GM12878 (cell line): ENCODE measurements around the gene C16orf46. TPM values are rescaled to one million over a fixed set of nuclear protein-coding genes. Genes with fewer than 3 reads are reported as not detected.

ENCODE experiments used
- ATAC-seq: fragments of 200-7000 bp; cut with Tn5 transposase; 3 replicates; pipeline ENCODE4 v1.9.1; 2020; ENCODE audit warnings: mild to moderate bottlenecking, moderate library complexity
- BruUV-seq: library from RNA; stranded (reverse); fragments of 400-500 nt; replicated peaks from 2 replicates; lab custom pipeline; 2021; lab: Mats Ljungman, UMichigan
- CTCF ChIA-PET: fragments of 300-600 bp; sonication (Branson Sonifier 250); formaldehyde crosslinking; extraction: SDS; loops from one replicate; lab custom pipeline; 2021; ENCODE audit warnings: inconsistent platforms; lab: Yijun Ruan, JAX
- POLR2A ChIA-PET: fragments of 350-600 bp; formaldehyde crosslinking; extraction: SDS; loops from one replicate; lab custom pipeline; 2021; ENCODE audit warnings: inconsistent platforms; lab: Charles Lee
- RAD21 ChIA-PET: fragments of 300-600 bp; sonication (Branson Sonifier 250); formaldehyde crosslinking; loops from one replicate; lab custom pipeline; 2023; ENCODE audit warnings: antibody characterized with exemption; ENCODE audit not compliant: unreplicated experiment; lab: Charles Lee
- SMC1A ChIA-PET: fragments of 300-600 bp; sonication (Branson Sonifier 250); formaldehyde crosslinking; loops from one replicate; lab custom pipeline; 2023; ENCODE audit not compliant: unreplicated experiment, uncharacterized antibody; lab: Charles Lee
- DNase-seq: peaks from one replicate; pipeline ENCODE4 v3.0.0-alpha.2; 2011; ENCODE audit warnings: low read depth, low spot score
- FAIRE-seq: peaks from 3 replicates; lab custom pipeline; 2011; peaks lifted over from hg19 to GRCh38; lab: Jason Lieb, UNC
- H2AFZ ChIP-seq: 2 replicates; pipeline ENCODE4 v1.6.0; 2011; ENCODE audit warnings: low read depth, low read length, control low read depth; ENCODE audit not compliant: control insufficient read depth
- H3K27ac ChIP-seq: 2 replicates; pipeline ENCODE4 v1.5.1; 2011; ENCODE audit warnings: control low read depth; ENCODE audit not compliant: control insufficient read depth, insufficient read depth
- H3K27me3 ChIP-seq, 2 experiments: replicated peaks in 1 of 2; 2 replicates each; pipeline versions ENCODE4 v1.6.0 to v1.6.1; 2011; ENCODE audit warnings: low read length in 1 of 2; ENCODE audit not compliant: control insufficient read depth in 2 of 2, insufficient read depth in 2 of 2
- H3K36me3 ChIP-seq, 2 experiments: 2 replicates each; pipeline ENCODE4 v1.5.1; 2011; ENCODE audit warnings: low read length in 1 of 2; ENCODE audit not compliant: control insufficient read depth in 2 of 2, insufficient read depth in 2 of 2
- H3K4me1 ChIP-seq: 2 replicates; pipeline ENCODE4 v1.6.1; 2011; ENCODE audit warnings: mild to moderate bottlenecking, low read length, moderate library complexity, mixed read lengths; ENCODE audit not compliant: control insufficient read depth, insufficient read depth
- H3K4me2 ChIP-seq: 2 replicates; pipeline ENCODE4 v1.6.0; 2011; ENCODE audit warnings: control low read depth; ENCODE audit not compliant: control insufficient read depth, insufficient read depth
- H3K4me3 ChIP-seq: fragments of 200-600 bp; sonication (generic); 2 replicates; pipeline ENCODE4 v1.5.1; 2016
- H3K79me2 ChIP-seq: 2 replicates; pipeline ENCODE4 v1.6.0; 2011; ENCODE audit warnings: low read length; ENCODE audit not compliant: control insufficient read depth, insufficient read depth
- H3K9ac ChIP-seq: 2 replicates; pipeline ENCODE4 v1.8.0; 2011; ENCODE audit warnings: low read length, control low read depth, mixed read lengths; ENCODE audit not compliant: control insufficient read depth, insufficient read depth
- H3K9me3 ChIP-seq: replicated peaks from 3 replicates; pipeline ENCODE4 v1.5.1; 2011; ENCODE audit warnings: mild to moderate bottlenecking, low read length; ENCODE audit not compliant: control insufficient read depth, insufficient read depth
- H4K20me1 ChIP-seq: 2 replicates; pipeline ENCODE4 v1.6.0; 2011; ENCODE audit not compliant: control insufficient read depth, insufficient read depth
- BCL3 ChIP-seq: IDR thresholded peaks from 2 replicates; pipeline ENCODE4 v1.6.1; 2011; ENCODE audit warnings: borderline replicate concordance, low read depth, mild to moderate bottlenecking, moderate library complexity, low read length; ENCODE audit not compliant: insufficient read depth, poor library complexity, severe bottlenecking
- NFYA ChIP-seq: IDR thresholded peaks from 2 replicates; pipeline ENCODE4 v1.6.1; 2011; ENCODE audit warnings: low read depth, mild to moderate bottlenecking, low read length, improper control_type of control experiment, borderline replicate concordance
- PRDM15 ChIP-seq: fragments of 450-650 bp; formaldehyde crosslinking; IDR thresholded peaks from 2 replicates; pipeline ENCODE4 v1.4.0; 2020; ENCODE audit warnings: mild to moderate bottlenecking, moderate library complexity
- SMC3 ChIP-seq: IDR thresholded peaks from 2 replicates; pipeline ENCODE4 v1.6.1; 2011; ENCODE audit warnings: low read length, improper control_type of control experiment, borderline replicate concordance
- SRF ChIP-seq, 2 experiments: IDR thresholded peaks; 2 replicates each; pipeline ENCODE4 v1.6.1; 2011; ENCODE audit warnings: low read depth in 2 of 2, low read length in 2 of 2, mild to moderate bottlenecking in 1 of 2, moderate library complexity in 1 of 2
- TAF1 ChIP-seq: IDR thresholded peaks from 2 replicates; pipeline ENCODE4 v1.6.1; 2011; ENCODE audit warnings: mild to moderate bottlenecking, low read depth, low read length, borderline replicate concordance
- TCF3 ChIP-seq: IDR thresholded peaks from 2 replicates; pipeline ENCODE4 v1.6.1; 2012; ENCODE audit warnings: low read depth, mild to moderate bottlenecking, low read length, borderline replicate concordance; ENCODE audit not compliant: insufficient read depth
- ZNF217 ChIP-seq: fragments of 450-650 bp; IDR thresholded peaks from 2 replicates; pipeline ENCODE4 v1.6.1; 2017; ENCODE audit warnings: antibody characterized with exemption, mild to moderate bottlenecking
- WGBS: methylation state at CpG from one replicate; pipeline ENCODE4 v1.1.6; 2016; ENCODE audit warnings: low lambda C conversion rate; ENCODE audit not compliant: insufficient replicate concordance, insufficient coverage; ENCODE audit errors: missing lambda C conversion rate; 5-methylcytosine and 5-hydroxymethylcytosine counted together
- in situ Hi-C: fragments of 300-500 bp; cut with MboI; formaldehyde crosslinking; loops from 9 replicates; pipeline ENCODE4 v1.14.3; 2018; ENCODE audit warnings: mixed read lengths
- intact Hi-C: fragments of 100-400 bp; cut with micrococcal nuclease; formaldehyde crosslinking; loops from one replicate; pipeline ENCODE4 v1.14.2; 2022; ENCODE audit not compliant: unreplicated experiment
- polyA plus RNA-seq, 11 experiments: library from polyadenylated mRNA; depleted of rRNA in 4 of 11; unstranded in 6 of 11; stranded (reverse) in 5 of 11; fragments of >200 nt; fragmentation: Nextera tagmentation in 4 of 11; fragmentation: Illumina TruSeq in 1 of 11; extraction: Ambion mirVana in 4 of 11; extraction: Trizol in 1 of 11; gene quantifications; 1 replicate in 1 of 11; 2 replicates in 10 of 11; pipeline versions ENCODE4 v1.2.1 to v1.2.3, GENCODE V29; 2011 to 2016; ENCODE audit warnings: inconsistent platforms in 2 of 11, missing spikeins in 2 of 11, low read depth in 1 of 11
- total RNA-seq, 4 experiments: library from RNA; depleted of rRNA in 3 of 4; stranded (reverse); fragments of >200 nt in 3 of 4; fragmentation: Illumina TruSeq in 1 of 4; extraction: Trizol in 1 of 4; gene quantifications; 2 replicates each; pipeline versions ENCODE4 v1.2.1 to v1.2.3, GENCODE V29; 2013 to 2021

The C16orf46 gene
- total and polyA plus RNA-seq, 10 of the 15 experiments (the other 5 are each of a cell fraction or from before 2014, with no cell fraction given), result 0.04 to 0.46 (median 0.14) TPM; not detected in 6

GRCh38 chr16:81088836-81089235, 11.8 kb upstream of the C16orf46 start:
- no peak for ATAC-seq
- ChIA-PET CTCF (no interaction called here), SMC1A (interaction anchor here (0.9 kb wide), 1 partner anchor 11 kb away, joined by 4 read pairs; the partner anchor contains the start of gene C16orf46), RAD21 (no interaction called here), POLR2A (no interaction called here)
- Histone ChIP-seq H3K4me2 (no peak overlapping the region), H3K36me3 (peaks cover 0 to 4% of the 10 kb centered on the region in 2 experiments; a peak in 2 of 4 replicates), H4K20me1 (no peaks in the 10 kb centered on the region), H2AFZ (no peak overlapping the region), H3K27me3 (no peaks in the 10 kb centered on the region), H3K79me2 (peaks cover 3% of the 10 kb centered on the region; the same call in 1 of the 2 replicates), H3K9me3 (no peaks in the 10 kb centered on the region), H3K4me1 (no peaks in the 10 kb centered on the region; the same call in 1 of the 2 replicates), H3K27ac (no peak overlapping the region), H3K9ac (no peak overlapping the region), H3K4me3 (no peak overlapping the region)
- intact Hi-C loops (no loop called here), in situ Hi-C loops (no loop called here)
- no peak for FAIRE-seq
- 88% methylated on average over 5 of the region's 5 CpGs for whole genome bisulfite sequencing
- DNase-seq, result no peak
- TF ChIP-seq PRDM15 (CRISPR knock-in tag), result no peak
- TF ChIP-seq BCL3, result no peak
- no peak for TF ChIP-seq TAF1
- no peak for TF ChIP-seq TCF3
- no peak for TF ChIP-seq SRF (IDR thresholded peaks at IDR 0.05; ENCODE audit: low read depth in 2 of 2, low read length in 2 of 2)
- TF ChIP-seq ZNF217, result no peak
- TF ChIP-seq NFYA, result no peak
- TF ChIP-seq SMC3, result no peak
- no TSS peak for BruUV-seq
